Measurements from ENCODE around the gene PSEN1. TPM values are rescaled to one million over a fixed set of nuclear protein-coding genes. Genes with fewer than 3 reads are reported as not detected.

The PSEN1 gene
- total RNA-seq, 1 experiment from 2014 or later: 49.9 TPM

DNA sequence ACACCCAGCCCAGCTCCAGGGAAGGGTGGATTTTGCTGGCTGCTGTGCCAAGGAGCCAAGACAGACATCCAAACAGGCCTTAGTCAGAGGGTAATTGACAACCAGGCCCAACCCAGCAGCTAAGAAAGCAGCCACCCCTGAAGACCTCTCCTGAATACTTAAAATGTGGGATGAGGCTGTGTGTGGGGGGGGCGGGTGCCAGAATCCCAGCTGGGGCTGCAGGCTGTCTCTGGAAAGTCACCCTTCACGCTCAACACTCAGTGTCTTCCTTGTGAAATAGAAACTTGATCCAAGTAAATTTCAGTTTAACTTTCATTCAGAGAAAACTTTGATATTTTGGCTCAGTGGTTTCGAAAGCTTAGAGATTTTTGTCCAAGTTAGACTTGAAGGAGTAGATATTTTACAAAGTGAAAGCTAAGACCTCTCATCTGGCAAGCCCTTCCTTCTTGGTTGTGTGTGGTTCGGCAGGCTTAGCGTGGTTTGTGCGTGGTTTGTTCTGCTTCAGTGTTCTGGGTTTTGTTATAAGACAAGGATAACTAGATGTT lies 106.1 kb downstream of the PSEN1 start:
- WGBS (ENCODE audit: extremely low coverage, insufficient read length, low lambda C conversion rate): no CpG with 5 or more reads among the region's 6 CpGs
- Mint-ChIP-seq H3K36me3 (ENCODE audit: insufficient read depth in 1 of 3, low read depth in 3 of 3) (peaks cover 0 to 11% (median 2%) of the 10 kb centered on the region in 3 experiments; a peak in 3 of 7 replicates), H3K4me3 (no peak overlapping the region), H3K4me1 (peaks cover 22 to 30% of the 10 kb centered on the region in 2 experiments), H3K9me3 (no peaks in the 10 kb centered on the region; a peak in 1 of 5 replicates), H3K27ac (0 out of 7 replicates have a peak overlapping the region, but pooled peaks of 1 of the 3 experiments have one; percentile 22), H3K27me3 (ENCODE audit: low read depth) (peaks cover 49% of the 10 kb centered on the region)
- H3T11ph ChIP-seq (ENCODE audit: low read length): no peak overlapping the region
- no peak overlapping the region for H3K4ac ChIP-seq (ENCODE audit: low read depth, low read length)
- no peak overlapping the region for H4K5ac ChIP-seq (ENCODE audit: insufficient read length, low read depth, low read length)
- H2BK20ac ChIP-seq (ENCODE audit: low read depth, low read length, poor library complexity, severe bottlenecking): no peak overlapping the region
- H3K23me2 ChIP-seq (ENCODE audit: insufficient read length, low read depth, low read length, poor library complexity, severe bottlenecking): peaks cover 5% of the 10 kb centered on the region
- H3K79me2 ChIP-seq (ENCODE audit: insufficient read depth, low read length): no peaks in the 10 kb centered on the region
- H3K14ac ChIP-seq (ENCODE audit: insufficient read depth, low read length): no peak overlapping the region
- no peaks in the 10 kb centered on the region for H3K79me1 ChIP-seq (ENCODE audit: insufficient read depth, low read depth, low read length, poor library complexity, severe bottlenecking)
- H2BK5ac ChIP-seq (ENCODE audit: insufficient read length, low read length): no peak overlapping the region
- TF ChIP-seq, protein P1, sequence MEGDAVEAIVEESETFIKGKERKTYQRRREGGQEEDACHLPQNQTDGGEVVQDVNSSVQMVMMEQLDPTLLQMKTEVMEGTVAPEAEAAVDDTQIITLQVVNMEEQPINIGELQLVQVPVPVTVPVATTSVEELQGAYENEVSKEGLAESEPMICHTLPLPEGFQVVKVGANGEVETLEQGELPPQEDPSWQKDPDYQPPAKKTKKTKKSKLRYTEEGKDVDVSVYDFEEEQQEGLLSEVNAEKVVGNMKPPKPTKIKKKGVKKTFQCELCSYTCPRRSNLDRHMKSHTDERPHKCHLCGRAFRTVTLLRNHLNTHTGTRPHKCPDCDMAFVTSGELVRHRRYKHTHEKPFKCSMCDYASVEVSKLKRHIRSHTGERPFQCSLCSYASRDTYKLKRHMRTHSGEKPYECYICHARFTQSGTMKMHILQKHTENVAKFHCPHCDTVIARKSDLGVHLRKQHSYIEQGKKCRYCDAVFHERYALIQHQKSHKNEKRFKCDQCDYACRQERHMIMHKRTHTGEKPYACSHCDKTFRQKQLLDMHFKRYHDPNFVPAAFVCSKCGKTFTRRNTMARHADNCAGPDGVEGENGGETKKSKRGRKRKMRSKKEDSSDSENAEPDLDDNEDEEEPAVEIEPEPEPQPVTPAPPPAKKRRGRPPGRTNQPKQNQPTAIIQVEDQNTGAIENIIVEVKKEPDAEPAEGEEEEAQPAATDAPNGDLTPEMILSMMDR (conservative IDR thresholded peaks at IDR 0.05): no peak
- no peak overlapping the region for H2BK120ac ChIP-seq (ENCODE audit: low read depth, low read length, poor library complexity, severe bottlenecking)
- H3K23ac ChIP-seq (ENCODE audit: insufficient read length, low read depth, low read length): no peak overlapping the region
- H3K9ac ChIP-seq (ENCODE audit: extremely low read depth, insufficient read length, low read length): no peak overlapping the region
- no peak overlapping the region for H2AK5ac ChIP-seq (ENCODE audit: insufficient read length, low read length)
- no peaks in the 10 kb centered on the region for H3K9me3 ChIP-seq (ENCODE audit: control insufficient read depth, low read depth, low read length)
- no peaks in the 10 kb centered on the region; the same call in 1 of the 2 replicates for H3K4me1 ChIP-seq (ENCODE audit: insufficient read depth, low read length)
- DNase-seq: no peak
- H2BK12ac ChIP-seq (ENCODE audit: insufficient read length, low read depth, low read length): no peak overlapping the region
- no peak overlapping the region for H4K91ac ChIP-seq (ENCODE audit: insufficient read length, low read depth, low read length)
- no peak overlapping the region for H4K8ac ChIP-seq (replicated peaks; ENCODE audit: insufficient read length, low read depth, low read length)
- no peak overlapping the region for H3K4me2 ChIP-seq (ENCODE audit: insufficient read depth, insufficient read length, low read length)
- peaks cover 16% of the 10 kb centered on the region for H3K27me3 ChIP-seq (ENCODE audit: insufficient read depth, low read length)
- H3K56ac ChIP-seq (ENCODE audit: insufficient read length, low read depth, low read length): no peak overlapping the region
- no peak overlapping the region for H2AFZ ChIP-seq (ENCODE audit: low read length)
- H4K20me1 ChIP-seq (ENCODE audit: control insufficient read depth, insufficient read depth, insufficient read length): no peaks in the 10 kb centered on the region
- H3K27ac ChIP-seq (ENCODE audit: insufficient read length, low read depth, low read length): no peak overlapping the region
- no peak overlapping the region for H3K18ac ChIP-seq (ENCODE audit: insufficient read length, low read depth, low read length)
- H2BK15ac ChIP-seq (ENCODE audit: low read depth, low read length): no peak overlapping the region
